ENCODE results near the gene ANAPC4. TPM values are rescaled to one million over a fixed set of nuclear protein-coding genes. Genes with fewer than 3 reads are reported as not detected.

ANAPC4 gene
- total and polyA plus RNA-seq, 2 donors (not counting 3 experiments of a cell fraction or from before 2014, with no cell fraction given), result 7.6 to 32.1 TPM

- H3K9me3 ChIP-seq (replicated peaks; ENCODE audit: control insufficient read depth, insufficient read depth, low read length), result no peaks in the 10 kb centered on the region
- H3K4me3 ChIP-seq (replicated peaks in 1 of 3; ENCODE audit: insufficient read depth in 1 of 3, low read depth in 1 of 3, low read length in 3 of 3), result no peak overlapping the region
- BruUV-seq (replicated peaks), result no TSS peak
- peaks cover 6% of the 10 kb centered on the region for H3K4me1 ChIP-seq (ENCODE audit: control insufficient read depth, extremely low read depth, insufficient read depth, low read length)
- DNase-seq (ENCODE audit: low read depth, low spot score) (peak; percentile 77), FAIRE-seq (peak; percentile 94)
- H2AFZ ChIP-seq (ENCODE audit: low read depth, low read length), result no peak overlapping the region
- no peaks in the 10 kb centered on the region for H4K20me1 ChIP-seq (replicated peaks; ENCODE audit: control insufficient read depth, extremely low read depth, insufficient read depth, low read length)
- H3K27ac ChIP-seq (ENCODE audit: insufficient read depth, low read depth, low read length), result no peak overlapping the region
- no peak overlapping the region for H3K9ac ChIP-seq (replicated peaks; ENCODE audit: extremely low read depth, insufficient read depth, low read length)
- no peaks in the 10 kb centered on the region for H3K9me1 ChIP-seq (replicated peaks; ENCODE audit: control insufficient read depth, extremely low read depth, insufficient read depth, low read length)
- H3K36me3 ChIP-seq (ENCODE audit: control insufficient read depth in 2 of 2, extremely low read depth in 1 of 2, insufficient read depth in 2 of 2, low read length in 2 of 2), result no peaks in the 10 kb centered on the region
- dilution Hi-C loops (cut with MboI; ENCODE audit: extremely low pct_ligation_motif_present, low sequenced_read_pairs), result no loop called here
- ChIA-PET CTCF (interaction anchor here (0.5 to 7.3 kb wide), 70 partner anchors 9 to 1069 kb away, joined by 3 to 414 read pairs (median 5); partner anchors contain the start of genes SLC34A2 and SMIM20), POLR2A (no interaction called here)
- no peaks in the 10 kb centered on the region for H3K27me3 ChIP-seq (ENCODE audit: control insufficient read depth in 2 of 2, insufficient read depth in 2 of 2, low read length in 2 of 2)
- no peak overlapping the region for H3K4me2 ChIP-seq (ENCODE audit: insufficient read depth, low read length)
- intact Hi-C loops (cut with micrococcal nuclease), result loop anchor here (1.0 to 10.0 kb wide), 8 partner anchors 46 to 543 kb away; partner anchors contain the start of gene SEL1L3
- TF ChIP-seq POLR2AphosphoS5 (IDR thresholded peaks at IDR 0.05; ENCODE audit: insufficient read depth, low read depth, low read length) (no peak), CTCF (IDR thresholded peaks at IDR 0.05; ENCODE audit: extremely low read depth in 1 of 2, insufficient read depth in 1 of 2, low read depth in 1 of 2, low read length in 2 of 2) (peak; percentile 75 to 87)
- no peaks in the 10 kb centered on the region for H3K79me2 ChIP-seq (ENCODE audit: control insufficient read depth, insufficient read depth, low read length)
Observed at GRCh38 chr4:25441519-25442117, 64.6 kb downstream of the ANAPC4 start.

- intact Hi-C loops (cut with micrococcal nuclease) (loop anchor here (5.0 to 10.0 kb wide), 5 partner anchors 44 to 542 kb away; no protein-coding TSS in a partner anchor), dilution Hi-C loops (cut with MboI; ENCODE audit: extremely low pct_ligation_motif_present, low sequenced_read_pairs) (no loop called here)
- Histone ChIP-seq H3K9ac (replicated peaks; ENCODE audit: extremely low read depth, insufficient read depth, low read length) (no peak overlapping the region), H3K27ac (ENCODE audit: insufficient read depth, low read depth, low read length) (no peak overlapping the region), H3K27me3 (ENCODE audit: control insufficient read depth in 2 of 2, insufficient read depth in 2 of 2, low read length in 2 of 2) (no peaks in the 10 kb centered on the region), H4K20me1 (replicated peaks; ENCODE audit: control insufficient read depth, extremely low read depth, insufficient read depth, low read length) (no peaks in the 10 kb centered on the region), H3K9me1 (replicated peaks; ENCODE audit: control insufficient read depth, extremely low read depth, insufficient read depth, low read length) (no peaks in the 10 kb centered on the region), H3K4me1 (ENCODE audit: control insufficient read depth, extremely low read depth, insufficient read depth, low read length) (peaks cover 6% of the 10 kb centered on the region), H2AFZ (ENCODE audit: low read depth, low read length) (no peak overlapping the region), H3K9me3 (replicated peaks; ENCODE audit: control insufficient read depth, insufficient read depth, low read length) (no peaks in the 10 kb centered on the region), H3K4me2 (ENCODE audit: insufficient read depth, low read length) (no peak overlapping the region), H3K79me2 (ENCODE audit: control insufficient read depth, insufficient read depth, low read length) (no peaks in the 10 kb centered on the region), H3K36me3 (ENCODE audit: control insufficient read depth in 2 of 2, extremely low read depth in 1 of 2, insufficient read depth in 2 of 2, low read length in 2 of 2) (no peaks in the 10 kb centered on the region), H3K4me3 (replicated peaks in 1 of 3; ENCODE audit: insufficient read depth in 1 of 3, low read depth in 1 of 3, low read length in 3 of 3) (no peak overlapping the region)
- no TSS peak for BruUV-seq (replicated peaks)
- FAIRE-seq (no peak), DNase-seq (ENCODE audit: low read depth, low spot score) (no peak)
- POLR2A ChIA-PET, result no interaction called here
- no peak for TF ChIP-seq FOS (IDR thresholded peaks at IDR 0.05; ENCODE audit: borderline replicate concordance, insufficient read depth, low read length)
- no peak for TF ChIP-seq GATA2 (IDR thresholded peaks at IDR 0.05; ENCODE audit: insufficient read depth, insufficient read length, low read depth, low read length)
- TF ChIP-seq JUN (IDR thresholded peaks at IDR 0.05; ENCODE audit: borderline replicate concordance, insufficient read depth, insufficient read length, low read depth), result no peak
- TF ChIP-seq MAX (IDR thresholded peaks at IDR 0.05; ENCODE audit: insufficient read depth, insufficient read length), result no peak
- CTCF ChIA-PET, result interaction anchor here (0.8 to 7.3 kb wide), 9 partner anchors 11 to 349 kb away, joined by 4 to 414 read pairs (median 16); no protein-coding TSS in a partner anchor
Observed at GRCh38 chr4:25442863-25443307, 65.8 kb downstream of the ANAPC4 start.

Data from endothelial cell of umbilical vein (primary cell).